Type B pancreatic cell (in vitro differentiated cells): ENCODE measurements around the gene FGFRL1. TPM values are rescaled to one million over a fixed set of nuclear protein-coding genes. Genes with fewer than 3 reads are reported as not detected.

Experiments used
- DNase-seq: peaks from one replicate; pipeline ENCODE4 v3.0.0; 2021; ENCODE audit warnings: mixed read lengths; ENCODE audit not compliant: unreplicated experiment; ENCODE audit errors: extremely low spot score
- H3K27ac Mint-ChIP-seq: 2 replicates; pipeline ENCODE4 v1.8.0; 2021; ENCODE audit warnings: mild to moderate bottlenecking, mixed read lengths
- H3K27me3 Mint-ChIP-seq: 2 replicates; pipeline ENCODE4 v1.8.0; 2021; ENCODE audit warnings: mixed read lengths
- H3K36me3 Mint-ChIP-seq: 2 replicates; pipeline ENCODE4 v1.8.0; 2021; ENCODE audit warnings: mixed read lengths
- H3K4me1 Mint-ChIP-seq: one replicate; pipeline ENCODE4 v1.8.0; 2021; ENCODE audit warnings: mixed read lengths; ENCODE audit not compliant: unreplicated experiment
- H3K4me3 Mint-ChIP-seq: 2 replicates; pipeline ENCODE4 v1.8.0; 2021; ENCODE audit warnings: mild to moderate bottlenecking, mixed read lengths
- H3K9me3 Mint-ChIP-seq: 2 replicates; pipeline ENCODE4 v1.8.0; 2021; ENCODE audit warnings: mixed read lengths
- CTCF ChIP-seq: fragments of 200-600 bp; sonication (generic); conservative IDR thresholded peaks from 2 replicates; pipeline ENCODE4 v1.5.0; 2021; ENCODE audit warnings: antibody characterized with exemption, mild to moderate bottlenecking
- total RNA-seq: library from RNA; stranded (reverse); gene quantifications from 2 replicates; pipeline ENCODE4 v1.2.1, GENCODE V29; 2021; ENCODE audit warnings: low replicate concordance

Gene FGFRL1
- total RNA-seq, 1 donor from 2014 or later = 30.9 TPM

GRCh38 chr4:1035510-1035909, 24.1 kb downstream of the FGFRL1 start:
- Mint-ChIP-seq H3K27ac (no peak overlapping the region), H3K36me3 (no peaks in the 10 kb centered on the region), H3K27me3 (no peaks in the 10 kb centered on the region), H3K4me1 (peaks cover 4% of the 10 kb centered on the region), H3K9me3 (no peaks in the 10 kb centered on the region), H3K4me3 (no peak overlapping the region)
- no peak for DNase-seq
- no peak for TF ChIP-seq CTCF

- H3K4me1 Mint-ChIP-seq = peaks cover 4% of the 10 kb centered on the region
- no peak overlapping the region for H3K27ac Mint-ChIP-seq
- no peaks in the 10 kb centered on the region for H3K36me3 Mint-ChIP-seq
- no peak overlapping the region for H3K4me3 Mint-ChIP-seq
- no peaks in the 10 kb centered on the region for H3K27me3 Mint-ChIP-seq
- no peak for TF ChIP-seq CTCF
- no peaks in the 10 kb centered on the region for H3K9me3 Mint-ChIP-seq
- no peak for DNase-seq
These were observed 24.7 kb downstream of the FGFRL1 start for GRCh38 chr4:1036095-1036494.

GRCh38 chr4:1036976-1037810, 25.8 kb downstream of the FGFRL1 start:
- no peak overlapping the region for H3K4me3 Mint-ChIP-seq
- no peak overlapping the region for H3K27ac Mint-ChIP-seq
- H3K4me1 Mint-ChIP-seq = peaks cover 10% of the 10 kb centered on the region
- DNase-seq = no peak
- no peaks in the 10 kb centered on the region for H3K27me3 Mint-ChIP-seq
- no peak for TF ChIP-seq CTCF
- H3K36me3 Mint-ChIP-seq = no peaks in the 10 kb centered on the region
- H3K9me3 Mint-ChIP-seq = no peaks in the 10 kb centered on the region

GRCh38 chr4:1038948-1039492, 27.6 kb downstream of the FGFRL1 start:
- no peak for TF ChIP-seq CTCF
- no peaks in the 10 kb centered on the region for H3K36me3 Mint-ChIP-seq
- H3K4me1 Mint-ChIP-seq = peaks cover 15% of the 10 kb centered on the region
- no peaks in the 10 kb centered on the region for H3K9me3 Mint-ChIP-seq
- H3K27me3 Mint-ChIP-seq = peaks cover 3% of the 10 kb centered on the region
- no peak for DNase-seq
- H3K4me3 Mint-ChIP-seq = no peak overlapping the region
- H3K27ac Mint-ChIP-seq = no peak overlapping the region

- H3K27me3 Mint-ChIP-seq = peaks cover 3% of the 10 kb centered on the region
These were observed 28.3 kb downstream of the FGFRL1 start for GRCh38 chr4:1039493-1040343.

More at GRCh38 chr4:1039493-1040343, 28.3 kb downstream of the FGFRL1 start:
- peaks cover 15% of the 10 kb centered on the region for H3K4me1 Mint-ChIP-seq
- H3K27ac Mint-ChIP-seq = no peak overlapping the region
- TF ChIP-seq CTCF = no peak
- no peaks in the 10 kb centered on the region for H3K9me3 Mint-ChIP-seq
- no peak for DNase-seq
- H3K4me3 Mint-ChIP-seq = peak overlapping the region; percentile 46
- no peaks in the 10 kb centered on the region for H3K36me3 Mint-ChIP-seq
